Measurements from ENCODE around the gene SLC22A1.

DNA sequence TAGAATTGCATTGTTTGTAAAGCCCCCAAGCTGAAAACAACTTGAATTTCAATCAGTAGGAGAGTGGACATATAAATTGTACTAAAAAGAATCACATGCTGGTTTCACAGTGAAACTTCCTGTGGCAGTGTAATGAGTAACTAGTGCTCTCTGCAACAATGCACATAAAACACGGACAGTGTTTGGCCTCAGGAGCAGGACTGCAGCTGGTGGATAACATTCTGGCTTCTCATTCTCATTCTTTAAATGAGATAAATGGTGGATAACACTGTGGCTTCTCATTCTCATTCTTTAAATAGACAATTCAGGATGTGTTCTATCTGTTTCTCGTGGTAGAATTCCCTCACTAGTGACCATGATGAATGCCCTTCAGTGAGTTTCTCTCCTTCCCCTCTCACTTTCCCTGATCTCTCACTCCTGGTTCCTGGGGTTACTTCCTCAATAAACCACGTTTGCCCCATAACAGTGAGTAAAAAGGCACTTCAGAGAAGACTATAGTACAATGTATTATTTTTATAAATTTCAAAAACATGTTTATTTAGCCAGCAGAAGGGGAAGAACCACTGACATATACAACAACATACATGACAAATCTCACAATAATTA lies 77.1 kb downstream of the SLC22A1 start:
- TF ChIP-seq POLR2AphosphoS5 (IDR thresholded peaks at IDR 0.05) (no peak), EP300 (IDR thresholded peaks at IDR 0.05) (no peak)
- TF ChIP-seq, protein P1, sequence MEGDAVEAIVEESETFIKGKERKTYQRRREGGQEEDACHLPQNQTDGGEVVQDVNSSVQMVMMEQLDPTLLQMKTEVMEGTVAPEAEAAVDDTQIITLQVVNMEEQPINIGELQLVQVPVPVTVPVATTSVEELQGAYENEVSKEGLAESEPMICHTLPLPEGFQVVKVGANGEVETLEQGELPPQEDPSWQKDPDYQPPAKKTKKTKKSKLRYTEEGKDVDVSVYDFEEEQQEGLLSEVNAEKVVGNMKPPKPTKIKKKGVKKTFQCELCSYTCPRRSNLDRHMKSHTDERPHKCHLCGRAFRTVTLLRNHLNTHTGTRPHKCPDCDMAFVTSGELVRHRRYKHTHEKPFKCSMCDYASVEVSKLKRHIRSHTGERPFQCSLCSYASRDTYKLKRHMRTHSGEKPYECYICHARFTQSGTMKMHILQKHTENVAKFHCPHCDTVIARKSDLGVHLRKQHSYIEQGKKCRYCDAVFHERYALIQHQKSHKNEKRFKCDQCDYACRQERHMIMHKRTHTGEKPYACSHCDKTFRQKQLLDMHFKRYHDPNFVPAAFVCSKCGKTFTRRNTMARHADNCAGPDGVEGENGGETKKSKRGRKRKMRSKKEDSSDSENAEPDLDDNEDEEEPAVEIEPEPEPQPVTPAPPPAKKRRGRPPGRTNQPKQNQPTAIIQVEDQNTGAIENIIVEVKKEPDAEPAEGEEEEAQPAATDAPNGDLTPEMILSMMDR (IDR thresholded peaks at IDR 0.05) = no peak
